ENCODE results near the gene RCC1. TPM values are rescaled to one million over a fixed set of nuclear protein-coding genes. Genes with fewer than 3 reads are reported as not detected.
"Not testable (repeated sequence)": the region's sequence is repeated elsewhere in the genome, so short reads cannot be mapped to it uniquely, and the experiment has no call there.

Gene RCC1
- total and polyA plus RNA-seq, 2 donors (not counting 1 experiment from before 2014, with no cell fraction given), result 16.4 to 63.6 TPM

DNA sequence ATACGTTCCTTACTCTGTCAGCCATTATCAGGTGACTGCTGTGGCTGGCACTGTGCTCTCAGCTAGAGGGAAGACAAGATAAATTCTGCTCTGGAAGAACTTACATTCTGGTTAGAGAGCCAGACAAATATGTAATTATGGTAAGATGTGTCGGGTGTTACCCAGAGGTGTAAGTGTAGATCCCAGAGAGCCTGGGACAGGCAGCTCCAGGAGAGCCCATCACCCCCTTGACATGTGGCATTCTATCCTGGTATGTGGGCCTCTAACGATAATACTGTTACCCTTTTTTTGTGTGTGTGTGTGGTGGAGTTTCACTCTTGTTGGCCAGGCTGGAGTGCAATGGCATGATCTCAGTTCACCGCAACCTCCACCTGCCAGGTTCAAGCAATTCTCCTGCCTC lies 66.1 kb downstream of the RCC1 start:
- Histone ChIP-seq H2AFZ (ENCODE audit: low read length) (no peak overlapping the region), H3K79me2 (ENCODE audit: control insufficient read depth, insufficient read depth, low read length) (no peaks in the 10 kb centered on the region), H3K9me3 (ENCODE audit: control insufficient read depth, insufficient read depth, low read depth, low read length) (no peaks in the 10 kb centered on the region), H3K4me2 (ENCODE audit: extremely low read depth, insufficient read depth, low read length) (no peak overlapping the region), H4K20me1 (ENCODE audit: control insufficient read depth, extremely low read depth, insufficient read depth, low read length) (no peaks in the 10 kb centered on the region), H3K27me3 (ENCODE audit: control insufficient read depth, insufficient read depth, low read length) (no peaks in the 10 kb centered on the region), H3K4me3 (replicated peaks in 1 of 4; ENCODE audit: control extremely low read depth in 1 of 4, insufficient read depth in 1 of 4, low read depth in 3 of 4, low read length in 4 of 4) (no peak overlapping the region), H3K9ac (ENCODE audit: insufficient read depth, low read length) (no peak overlapping the region), H3K4me1 (ENCODE audit: control insufficient read depth, extremely low read depth, insufficient read depth, low read length) (no peaks in the 10 kb centered on the region), H3K27ac (ENCODE audit: insufficient read depth, low read length) (no peak overlapping the region), H3K36me3 (ENCODE audit: control insufficient read depth, insufficient read depth, low read length) (peaks cover 8% of the 10 kb centered on the region)
- TF ChIP-seq EZH2 (IDR thresholded peaks at IDR 0.05; ENCODE audit: low read length, missing control alignments), result no peak
- TF ChIP-seq, protein P1, sequence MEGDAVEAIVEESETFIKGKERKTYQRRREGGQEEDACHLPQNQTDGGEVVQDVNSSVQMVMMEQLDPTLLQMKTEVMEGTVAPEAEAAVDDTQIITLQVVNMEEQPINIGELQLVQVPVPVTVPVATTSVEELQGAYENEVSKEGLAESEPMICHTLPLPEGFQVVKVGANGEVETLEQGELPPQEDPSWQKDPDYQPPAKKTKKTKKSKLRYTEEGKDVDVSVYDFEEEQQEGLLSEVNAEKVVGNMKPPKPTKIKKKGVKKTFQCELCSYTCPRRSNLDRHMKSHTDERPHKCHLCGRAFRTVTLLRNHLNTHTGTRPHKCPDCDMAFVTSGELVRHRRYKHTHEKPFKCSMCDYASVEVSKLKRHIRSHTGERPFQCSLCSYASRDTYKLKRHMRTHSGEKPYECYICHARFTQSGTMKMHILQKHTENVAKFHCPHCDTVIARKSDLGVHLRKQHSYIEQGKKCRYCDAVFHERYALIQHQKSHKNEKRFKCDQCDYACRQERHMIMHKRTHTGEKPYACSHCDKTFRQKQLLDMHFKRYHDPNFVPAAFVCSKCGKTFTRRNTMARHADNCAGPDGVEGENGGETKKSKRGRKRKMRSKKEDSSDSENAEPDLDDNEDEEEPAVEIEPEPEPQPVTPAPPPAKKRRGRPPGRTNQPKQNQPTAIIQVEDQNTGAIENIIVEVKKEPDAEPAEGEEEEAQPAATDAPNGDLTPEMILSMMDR (conservative IDR thresholded peaks at IDR 0.05 in 1 of 2, IDR thresholded peaks at IDR 0.05 in 1 of 2; ENCODE audit: low read depth in 1 of 2, low read length in 2 of 2), result no peak
- no peak for DNase-seq (ENCODE audit: low read depth in 2 of 2)

GRCh38 chr1:28572891-28573290 lies 67.0 kb downstream of the RCC1 start:
- DNase-seq (ENCODE audit: low read depth in 2 of 2), result peak; percentile 44 to 78
- not testable (repeated sequence) for H3K9me3 ChIP-seq (ENCODE audit: control insufficient read depth, insufficient read depth, low read depth, low read length); H3K27ac ChIP-seq (ENCODE audit: insufficient read depth, low read length); H3K4me1 ChIP-seq (ENCODE audit: control insufficient read depth, extremely low read depth, insufficient read depth, low read length); H3K4me2 ChIP-seq (ENCODE audit: extremely low read depth, insufficient read depth, low read length); H2AFZ ChIP-seq (ENCODE audit: low read length); H3K27me3 ChIP-seq (ENCODE audit: control insufficient read depth, insufficient read depth, low read length); H3K4me3 ChIP-seq (replicated peaks in 1 of 4; ENCODE audit: control extremely low read depth in 1 of 4, insufficient read depth in 1 of 4, low read depth in 3 of 4, low read length in 4 of 4); H3K79me2 ChIP-seq (ENCODE audit: control insufficient read depth, insufficient read depth, low read length); H4K20me1 ChIP-seq (ENCODE audit: control insufficient read depth, extremely low read depth, insufficient read depth, low read length); H3K9ac ChIP-seq (ENCODE audit: insufficient read depth, low read length); H3K36me3 ChIP-seq (ENCODE audit: control insufficient read depth, insufficient read depth, low read length)

DNA sequence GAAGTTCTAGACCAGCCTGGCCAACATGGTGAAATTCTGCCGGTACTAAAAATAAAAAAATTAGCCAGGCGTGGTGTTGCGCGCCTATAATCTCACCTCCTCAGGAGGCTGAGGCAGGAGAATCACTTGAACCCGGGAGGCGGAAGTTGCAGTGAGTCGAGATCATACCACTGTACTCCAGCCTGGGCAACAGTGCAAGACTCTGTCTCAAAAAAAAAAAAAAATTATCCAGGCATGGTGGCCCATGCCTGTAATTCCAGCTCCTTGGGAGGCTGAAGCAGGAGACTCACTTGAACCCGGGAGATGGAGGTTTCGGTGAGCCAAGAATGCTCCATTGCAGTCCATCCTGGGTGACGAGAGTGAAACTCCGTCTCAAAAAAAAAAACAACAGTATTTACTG lies 67.7 kb downstream of the RCC1 start:
- no peak overlapping the region for H3K4me3 ChIP-seq (replicated peaks in 1 of 4; ENCODE audit: control extremely low read depth in 1 of 4, insufficient read depth in 1 of 4, low read depth in 3 of 4, low read length in 4 of 4)
- H3K9me3 ChIP-seq (ENCODE audit: control insufficient read depth, insufficient read depth, low read depth, low read length), result no peaks in the 10 kb centered on the region
- peaks cover under 1% of the 10 kb centered on the region for H3K79me2 ChIP-seq (ENCODE audit: control insufficient read depth, insufficient read depth, low read length)
- H3K4me1 ChIP-seq (ENCODE audit: control insufficient read depth, extremely low read depth, insufficient read depth, low read length), result no peaks in the 10 kb centered on the region
- no peak overlapping the region for H3K4me2 ChIP-seq (ENCODE audit: extremely low read depth, insufficient read depth, low read length)
- TF ChIP-seq EZH2 (IDR thresholded peaks at IDR 0.05; ENCODE audit: low read length, missing control alignments), result no peak
- TF ChIP-seq, protein P1 (conservative IDR thresholded peaks at IDR 0.05 in 1 of 2, IDR thresholded peaks at IDR 0.05 in 1 of 2; ENCODE audit: low read depth in 1 of 2, low read length in 2 of 2), result no peak
- no peak for DNase-seq (ENCODE audit: low read depth in 2 of 2)
- H3K9ac ChIP-seq (ENCODE audit: insufficient read depth, low read length), result no peak overlapping the region
- H2AFZ ChIP-seq (ENCODE audit: low read length), result no peak overlapping the region
- H4K20me1 ChIP-seq (ENCODE audit: control insufficient read depth, extremely low read depth, insufficient read depth, low read length), result no peaks in the 10 kb centered on the region
- H3K27me3 ChIP-seq (ENCODE audit: control insufficient read depth, insufficient read depth, low read length), result no peaks in the 10 kb centered on the region
- peaks cover 8% of the 10 kb centered on the region for H3K36me3 ChIP-seq (ENCODE audit: control insufficient read depth, insufficient read depth, low read length)
- H3K27ac ChIP-seq (ENCODE audit: insufficient read depth, low read length), result no peak overlapping the region

Data from fibroblast of lung (primary cell).